Progenitor cell of endocrine pancreas (in vitro differentiated cells): ENCODE data around the gene CEP63. TPM values are rescaled to one million over a fixed set of nuclear protein-coding genes. Genes with fewer than 3 reads are reported as not detected.
A peak's percentile ranks its signal among the peaks of the same experiment; 100 is the strongest.

ENCODE experiments used
- DNase-seq: peaks from one replicate; pipeline ENCODE4 v3.0.0; 2021; ENCODE audit warnings: low spot score; ENCODE audit not compliant: unreplicated experiment
- H3K27ac Mint-ChIP-seq: 2 replicates; pipeline ENCODE4 v1.8.0; 2021; ENCODE audit warnings: mild to moderate bottlenecking, moderate library complexity, mixed read lengths
- H3K27me3 Mint-ChIP-seq: 2 replicates; pipeline ENCODE4 v1.8.0; 2021; ENCODE audit warnings: mixed read lengths
- H3K36me3 Mint-ChIP-seq: 2 replicates; pipeline ENCODE4 v1.8.0; 2022; ENCODE audit warnings: mixed read lengths; ENCODE audit not compliant: insufficient read depth
- H3K4me1 Mint-ChIP-seq: 2 replicates; pipeline ENCODE4 v1.8.0; 2021; ENCODE audit warnings: low read depth, mixed read lengths
- H3K4me3 Mint-ChIP-seq: 2 replicates; pipeline ENCODE4 v1.8.0; 2021; ENCODE audit warnings: low read depth, mild to moderate bottlenecking, moderate library complexity, mixed read lengths
- H3K9me3 Mint-ChIP-seq: 2 replicates; pipeline ENCODE4 v1.8.0; 2021; ENCODE audit warnings: low read depth, mixed read lengths
- total RNA-seq: library from RNA; stranded (reverse); gene quantifications from 2 replicates; pipeline ENCODE4 v1.2.1, GENCODE V29; 2021
- TF ChIP-seq, protein P1 (sequence below): fragments of 200-600 bp; sonication (generic); IDR thresholded peaks from one replicate; pipeline ENCODE4 v1.5.0; 2021; ENCODE audit warnings: antibody characterized with exemption, mild to moderate bottlenecking; ENCODE audit not compliant: unreplicated experiment

Gene CEP63
- total RNA-seq, 1 donor from 2014 or later: 25.7 TPM

DNA sequence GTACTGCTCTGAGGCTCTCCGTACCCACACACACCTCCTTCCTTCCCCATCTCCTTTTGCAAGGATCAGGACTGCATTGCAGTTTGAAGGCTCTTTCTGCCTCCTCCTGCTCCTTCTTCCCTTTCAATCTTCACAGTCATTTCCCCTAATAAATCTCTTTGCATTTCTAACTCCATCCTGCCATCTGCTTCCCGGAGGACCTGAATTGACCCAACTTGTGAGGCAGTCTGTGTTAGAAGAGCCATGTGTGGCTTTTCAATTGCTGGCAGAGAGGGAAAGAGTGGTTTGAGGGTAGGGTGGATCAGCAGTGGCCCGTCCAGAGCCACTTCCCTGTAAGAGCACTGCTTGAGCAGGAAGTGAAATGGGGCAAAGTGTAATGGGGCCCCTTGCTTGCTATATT, 35.9 kb upstream of the CEP63 start:
- no peaks in the 10 kb centered on the region for H3K9me3 Mint-ChIP-seq
- TF ChIP-seq, protein P1, sequence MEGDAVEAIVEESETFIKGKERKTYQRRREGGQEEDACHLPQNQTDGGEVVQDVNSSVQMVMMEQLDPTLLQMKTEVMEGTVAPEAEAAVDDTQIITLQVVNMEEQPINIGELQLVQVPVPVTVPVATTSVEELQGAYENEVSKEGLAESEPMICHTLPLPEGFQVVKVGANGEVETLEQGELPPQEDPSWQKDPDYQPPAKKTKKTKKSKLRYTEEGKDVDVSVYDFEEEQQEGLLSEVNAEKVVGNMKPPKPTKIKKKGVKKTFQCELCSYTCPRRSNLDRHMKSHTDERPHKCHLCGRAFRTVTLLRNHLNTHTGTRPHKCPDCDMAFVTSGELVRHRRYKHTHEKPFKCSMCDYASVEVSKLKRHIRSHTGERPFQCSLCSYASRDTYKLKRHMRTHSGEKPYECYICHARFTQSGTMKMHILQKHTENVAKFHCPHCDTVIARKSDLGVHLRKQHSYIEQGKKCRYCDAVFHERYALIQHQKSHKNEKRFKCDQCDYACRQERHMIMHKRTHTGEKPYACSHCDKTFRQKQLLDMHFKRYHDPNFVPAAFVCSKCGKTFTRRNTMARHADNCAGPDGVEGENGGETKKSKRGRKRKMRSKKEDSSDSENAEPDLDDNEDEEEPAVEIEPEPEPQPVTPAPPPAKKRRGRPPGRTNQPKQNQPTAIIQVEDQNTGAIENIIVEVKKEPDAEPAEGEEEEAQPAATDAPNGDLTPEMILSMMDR: no peak
- H3K36me3 Mint-ChIP-seq: no peaks in the 10 kb centered on the region
- H3K27me3 Mint-ChIP-seq: peaks cover 7% of the 10 kb centered on the region
- no peak overlapping the region for H3K27ac Mint-ChIP-seq
- no peak for DNase-seq
- peaks cover 14% of the 10 kb centered on the region for H3K4me1 Mint-ChIP-seq
- no peak overlapping the region for H3K4me3 Mint-ChIP-seq

DNA sequence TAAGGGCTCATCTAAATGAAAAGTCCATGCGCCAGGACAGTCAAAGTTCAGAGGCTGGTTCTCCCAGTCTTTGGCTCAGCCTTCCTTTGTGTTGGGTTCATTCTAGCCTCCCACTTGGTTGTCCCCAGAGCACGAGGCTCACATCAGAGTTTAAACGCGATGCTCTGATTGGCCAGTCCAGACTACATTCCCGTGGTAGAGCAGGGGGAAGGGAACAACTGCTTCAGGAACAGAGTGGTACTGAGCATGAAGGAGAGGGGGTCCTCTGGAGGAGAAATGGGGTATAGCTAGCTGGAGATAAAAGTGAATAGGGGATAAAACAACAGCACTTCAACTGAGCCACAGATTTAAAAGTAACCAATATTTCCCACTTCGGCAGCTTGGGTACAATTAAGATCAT, 32.2 kb upstream of the CEP63 start:
- Mint-ChIP-seq H3K36me3 (no peaks in the 10 kb centered on the region), H3K4me3 (no peak overlapping the region), H3K4me1 (peaks cover 4% of the 10 kb centered on the region), H3K9me3 (no peaks in the 10 kb centered on the region), H3K27ac (no peak overlapping the region), H3K27me3 (peaks cover 7% of the 10 kb centered on the region)
- TF ChIP-seq, protein P1: peak; percentile 23
- no peak for DNase-seq

DNA sequence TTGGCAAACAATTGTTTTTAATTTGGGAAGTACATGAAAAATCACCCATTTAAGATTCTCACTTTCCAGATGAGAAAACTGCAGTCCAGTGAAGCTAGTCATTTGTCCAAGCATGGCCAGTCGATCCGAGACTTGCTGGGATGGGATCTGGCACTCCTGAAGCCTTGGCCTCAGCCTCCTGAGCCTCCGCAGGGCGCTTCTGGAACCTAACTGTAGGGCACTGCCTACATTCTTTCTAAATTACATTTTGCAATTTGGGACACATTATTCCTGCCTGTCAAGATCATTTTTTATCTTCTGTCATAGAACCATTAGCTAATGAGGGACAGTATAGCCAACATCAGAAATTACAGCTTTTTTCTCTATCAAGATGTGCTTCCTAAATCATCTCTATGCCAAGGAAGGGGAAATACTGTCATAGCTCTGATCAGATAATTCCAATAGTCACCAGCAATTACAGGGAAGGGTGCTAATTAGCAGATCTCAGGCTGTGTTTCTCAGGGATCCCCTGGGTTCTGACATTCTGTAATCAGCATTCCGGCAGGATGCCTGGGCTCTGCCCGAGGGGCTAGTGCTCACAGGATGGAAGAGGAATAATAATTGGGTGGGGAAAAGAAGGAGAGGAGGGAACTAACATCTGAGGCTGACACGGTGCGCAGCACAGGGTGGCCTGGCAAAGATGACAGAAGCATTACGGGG, 28.3 kb upstream of the CEP63 start:
- peaks cover 8% of the 10 kb centered on the region for H3K4me1 Mint-ChIP-seq
- H3K9me3 Mint-ChIP-seq: no peaks in the 10 kb centered on the region
- H3K27ac Mint-ChIP-seq: no peak overlapping the region
- no peak overlapping the region for H3K4me3 Mint-ChIP-seq
- no peaks in the 10 kb centered on the region for H3K36me3 Mint-ChIP-seq
- H3K27me3 Mint-ChIP-seq: peaks cover 9% of the 10 kb centered on the region
- TF ChIP-seq, protein P1: no peak
- DNase-seq: no peak

DNA sequence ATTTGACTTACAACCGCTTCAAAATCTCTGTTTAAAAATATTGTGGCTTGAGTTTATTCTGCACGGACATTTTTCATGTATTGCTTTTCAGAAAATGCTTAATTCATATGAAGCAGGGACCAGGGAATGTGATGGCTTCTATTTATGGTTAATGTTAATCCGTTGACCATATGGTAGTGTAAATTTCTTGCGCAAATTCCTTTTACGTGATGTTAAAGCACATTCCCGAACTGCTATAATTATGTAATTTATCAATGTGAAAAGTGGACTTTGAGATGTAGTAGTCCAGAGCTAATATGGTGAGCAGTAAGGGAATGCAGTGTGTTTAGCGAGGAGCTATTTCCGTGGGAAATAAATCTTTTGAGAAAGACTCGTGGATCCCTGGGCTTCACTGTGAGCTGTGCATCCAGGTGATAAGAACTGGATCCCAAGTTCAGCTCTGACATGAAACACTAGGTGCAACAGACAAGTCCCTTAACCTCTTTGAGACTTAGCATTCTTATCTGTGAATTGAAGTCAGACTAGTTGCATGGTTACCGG, 27.4 kb upstream of the CEP63 start:
- H3K4me1 Mint-ChIP-seq: peaks cover 12% of the 10 kb centered on the region
- H3K9me3 Mint-ChIP-seq: no peaks in the 10 kb centered on the region
- DNase-seq: no peak
- H3K27ac Mint-ChIP-seq: no peak overlapping the region
- peaks cover 6% of the 10 kb centered on the region for H3K27me3 Mint-ChIP-seq
- no peaks in the 10 kb centered on the region for H3K36me3 Mint-ChIP-seq
- no peak overlapping the region for H3K4me3 Mint-ChIP-seq
- TF ChIP-seq, protein P1: no peak

DNA sequence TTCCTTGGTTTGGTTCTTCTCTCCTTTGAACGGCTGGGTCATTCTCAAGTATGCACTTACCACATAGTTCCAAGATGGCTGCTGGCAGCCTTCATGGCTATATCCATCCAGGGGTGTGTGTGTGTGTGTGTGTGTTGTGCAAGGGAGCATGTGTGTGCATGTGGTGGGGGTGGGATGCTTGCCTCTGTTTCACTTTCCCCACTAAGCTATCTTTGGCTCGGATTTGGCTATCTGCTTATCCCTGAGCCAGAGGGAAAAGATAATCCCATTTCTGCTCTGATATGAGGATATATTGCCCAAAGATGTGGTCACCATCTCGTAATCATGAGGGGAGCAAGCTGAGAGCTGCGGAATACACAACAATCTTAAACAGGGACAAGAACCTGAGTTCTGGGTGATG, 26.3 kb upstream of the CEP63 start:
- H3K36me3 Mint-ChIP-seq: no peaks in the 10 kb centered on the region
- no peak overlapping the region for H3K27ac Mint-ChIP-seq
- TF ChIP-seq, protein P1: no peak
- no peaks in the 10 kb centered on the region for H3K9me3 Mint-ChIP-seq
- H3K4me3 Mint-ChIP-seq: no peak overlapping the region
- peaks cover 22% of the 10 kb centered on the region for H3K4me1 Mint-ChIP-seq
- H3K27me3 Mint-ChIP-seq: peaks cover 3% of the 10 kb centered on the region
- DNase-seq: no peak
